ENCODE measurements around the gene JUNB.

JUNB gene

GRCh38 chr19:12783849-12784393 is 7.4 kb upstream of the JUNB start:
- Histone ChIP-seq H3K4me3 (ENCODE audit: low read length) (no peak overlapping the region), H3K9me3 (replicated peaks; ENCODE audit: insufficient read depth, low read length) (no peaks in the 10 kb centered on the region), H3K36me3 (replicated peaks; ENCODE audit: insufficient read depth, low read length) (no peaks in the 10 kb centered on the region), H3F3A (ENCODE audit: insufficient read depth, low read length) (peaks cover 22% of the 10 kb centered on the region), H3K4me2 (ENCODE audit: low read depth, low read length) (no peak overlapping the region), H4K20me1 (ENCODE audit: insufficient read depth, low read length) (no peaks in the 10 kb centered on the region), H3K9me2 (replicated peaks; ENCODE audit: insufficient read depth, low read length) (no peaks in the 10 kb centered on the region), H3K9ac (ENCODE audit: low read length) (no peak overlapping the region), H3K4me1 (ENCODE audit: low read length) (peaks cover 15% of the 10 kb centered on the region), H3K27ac (ENCODE audit: low read length) (no peak overlapping the region), H3K27me3 (replicated peaks; ENCODE audit: insufficient read depth, low read length) (no peaks in the 10 kb centered on the region), H3K79me2 (ENCODE audit: low read length) (no peaks in the 10 kb centered on the region), H2AFZ (ENCODE audit: low read length) (no peak overlapping the region)
- TF ChIP-seq EZH2 (optimal IDR thresholded peaks at IDR 0.05; ENCODE audit: low read depth, low read length) (no peak), CTCF (IDR thresholded peaks at IDR 0.05; ENCODE audit: low read length) (no peak), EZH2phosphoT487 (IDR thresholded peaks at IDR 0.05; ENCODE audit: low read length) (no peak)
- no peak for DNase-seq

- Histone ChIP-seq H4K20me1 (ENCODE audit: insufficient read depth, low read length) (no peaks in the 10 kb centered on the region), H3K4me1 (ENCODE audit: low read length) (peaks cover 19% of the 10 kb centered on the region), H3K9ac (ENCODE audit: low read length) (no peak overlapping the region), H3K4me3 (ENCODE audit: low read length) (no peak overlapping the region), H3K9me2 (replicated peaks; ENCODE audit: insufficient read depth, low read length) (no peaks in the 10 kb centered on the region), H3K4me2 (ENCODE audit: low read depth, low read length) (no peak overlapping the region), H3K79me2 (ENCODE audit: low read length) (no peaks in the 10 kb centered on the region), H3K27ac (ENCODE audit: low read length) (no peak overlapping the region), H2AFZ (ENCODE audit: low read length) (no peak overlapping the region), H3K9me3 (replicated peaks; ENCODE audit: insufficient read depth, low read length) (no peaks in the 10 kb centered on the region), H3F3A (ENCODE audit: insufficient read depth, low read length) (peaks cover 27% of the 10 kb centered on the region), H3K36me3 (replicated peaks; ENCODE audit: insufficient read depth, low read length) (no peaks in the 10 kb centered on the region), H3K27me3 (replicated peaks; ENCODE audit: insufficient read depth, low read length) (no peaks in the 10 kb centered on the region)
- DNase-seq = no peak
- TF ChIP-seq EZH2phosphoT487 (IDR thresholded peaks at IDR 0.05; ENCODE audit: low read length) (no peak), CTCF (IDR thresholded peaks at IDR 0.05; ENCODE audit: low read length) (no peak), EZH2 (optimal IDR thresholded peaks at IDR 0.05; ENCODE audit: low read depth, low read length) (no peak)
These were observed 6.9 kb upstream of the JUNB start for GRCh38 chr19:12784394-12784870.

GRCh38 chr19:12784871-12785430 is 6.3 kb upstream of the JUNB start:
- peaks cover 27% of the 10 kb centered on the region for H3F3A ChIP-seq (ENCODE audit: insufficient read depth, low read length)

More at GRCh38 chr19:12784871-12785430, 6.3 kb upstream of the JUNB start:
- H3K27ac ChIP-seq (ENCODE audit: low read length) = no peak overlapping the region
- no peaks in the 10 kb centered on the region for H3K79me2 ChIP-seq (ENCODE audit: low read length)
- no peaks in the 10 kb centered on the region for H3K27me3 ChIP-seq (replicated peaks; ENCODE audit: insufficient read depth, low read length)
- no peak overlapping the region for H3K4me2 ChIP-seq (ENCODE audit: low read depth, low read length)
- H3K4me1 ChIP-seq (ENCODE audit: low read length) = peaks cover 19% of the 10 kb centered on the region
- H3K9me2 ChIP-seq (replicated peaks; ENCODE audit: insufficient read depth, low read length) = no peaks in the 10 kb centered on the region
- H3K9ac ChIP-seq (ENCODE audit: low read length) = no peak overlapping the region
- no peaks in the 10 kb centered on the region for H3K36me3 ChIP-seq (replicated peaks; ENCODE audit: insufficient read depth, low read length)
- no peak overlapping the region for H2AFZ ChIP-seq (ENCODE audit: low read length)
- no peaks in the 10 kb centered on the region for H3K9me3 ChIP-seq (replicated peaks; ENCODE audit: insufficient read depth, low read length)
- DNase-seq = no peak
- TF ChIP-seq EZH2phosphoT487 (IDR thresholded peaks at IDR 0.05; ENCODE audit: low read length) (no peak), EZH2 (optimal IDR thresholded peaks at IDR 0.05; ENCODE audit: low read depth, low read length) (no peak), CTCF (IDR thresholded peaks at IDR 0.05; ENCODE audit: low read length) (no peak)
- H4K20me1 ChIP-seq (ENCODE audit: insufficient read depth, low read length) = no peaks in the 10 kb centered on the region
- H3K4me3 ChIP-seq (ENCODE audit: low read length) = no peak overlapping the region
